ENCODE results near the gene CUTA. TPM values are rescaled to one million over a fixed set of nuclear protein-coding genes. Genes with fewer than 3 reads are reported as not detected.

Gene CUTA
- total RNA-seq, 1 donor from 2014 or later: 319 TPM

DNA sequence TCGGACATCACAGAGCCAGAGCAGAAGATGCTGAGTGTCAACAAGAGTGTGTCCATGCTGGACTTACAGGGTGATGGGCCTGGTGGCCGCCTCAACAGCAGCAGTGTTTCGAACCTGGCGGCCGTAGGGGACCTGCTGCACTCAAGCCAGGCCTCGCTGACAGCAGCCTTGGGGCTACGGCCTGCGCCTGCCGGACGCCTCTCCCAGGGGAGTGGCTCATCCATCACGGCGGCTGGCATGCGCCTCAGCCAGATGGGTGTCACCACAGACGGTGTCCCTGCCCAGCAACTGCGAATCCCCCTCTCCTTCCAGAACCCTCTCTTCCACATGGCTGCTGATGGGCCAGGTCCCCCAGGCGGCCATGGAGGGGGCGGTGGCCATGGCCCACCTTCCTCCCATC is 25.1 kb upstream of the CUTA start:
- H3K27ac Mint-ChIP-seq (ENCODE audit: unreplicated experiment): no peak overlapping the region
- DNase-seq (ENCODE audit: low read depth, low spot score): no peak
- H3K9me3 Mint-ChIP-seq: no peaks in the 10 kb centered on the region
- no peaks in the 10 kb centered on the region for H3K4me1 Mint-ChIP-seq
- no peak overlapping the region for H3K4me3 Mint-ChIP-seq
- TF ChIP-seq, protein P1, sequence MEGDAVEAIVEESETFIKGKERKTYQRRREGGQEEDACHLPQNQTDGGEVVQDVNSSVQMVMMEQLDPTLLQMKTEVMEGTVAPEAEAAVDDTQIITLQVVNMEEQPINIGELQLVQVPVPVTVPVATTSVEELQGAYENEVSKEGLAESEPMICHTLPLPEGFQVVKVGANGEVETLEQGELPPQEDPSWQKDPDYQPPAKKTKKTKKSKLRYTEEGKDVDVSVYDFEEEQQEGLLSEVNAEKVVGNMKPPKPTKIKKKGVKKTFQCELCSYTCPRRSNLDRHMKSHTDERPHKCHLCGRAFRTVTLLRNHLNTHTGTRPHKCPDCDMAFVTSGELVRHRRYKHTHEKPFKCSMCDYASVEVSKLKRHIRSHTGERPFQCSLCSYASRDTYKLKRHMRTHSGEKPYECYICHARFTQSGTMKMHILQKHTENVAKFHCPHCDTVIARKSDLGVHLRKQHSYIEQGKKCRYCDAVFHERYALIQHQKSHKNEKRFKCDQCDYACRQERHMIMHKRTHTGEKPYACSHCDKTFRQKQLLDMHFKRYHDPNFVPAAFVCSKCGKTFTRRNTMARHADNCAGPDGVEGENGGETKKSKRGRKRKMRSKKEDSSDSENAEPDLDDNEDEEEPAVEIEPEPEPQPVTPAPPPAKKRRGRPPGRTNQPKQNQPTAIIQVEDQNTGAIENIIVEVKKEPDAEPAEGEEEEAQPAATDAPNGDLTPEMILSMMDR (conservative IDR thresholded peaks at IDR 0.05): no peak
- no peaks in the 10 kb centered on the region for H3K27me3 Mint-ChIP-seq (ENCODE audit: low read depth)
- H3K36me3 Mint-ChIP-seq (ENCODE audit: low read depth): peaks cover 11% of the 10 kb centered on the region

DNA sequence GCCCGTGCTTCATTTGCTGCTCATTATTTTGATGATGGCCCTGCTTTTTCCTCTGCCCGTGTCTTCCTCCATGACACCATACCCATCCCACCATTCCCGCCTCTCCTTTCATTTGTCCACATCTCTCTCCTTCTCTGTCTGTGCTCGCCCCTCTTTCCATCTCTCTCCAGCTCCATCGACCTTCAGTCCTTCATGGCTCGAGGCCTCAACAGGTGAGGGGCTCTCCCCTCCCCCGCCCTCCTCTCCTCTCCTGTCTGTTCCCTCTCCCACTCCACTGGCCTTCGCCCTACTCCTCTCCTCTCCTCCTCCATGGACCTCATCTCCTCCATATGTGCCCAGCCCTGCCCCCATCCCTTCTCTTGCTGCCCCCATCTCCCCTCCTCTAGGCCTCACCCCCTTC is 24.4 kb upstream of the CUTA start:
- TF ChIP-seq, protein P1 (conservative IDR thresholded peaks at IDR 0.05): no peak
- no peaks in the 10 kb centered on the region for H3K27me3 Mint-ChIP-seq (ENCODE audit: low read depth)
- no peaks in the 10 kb centered on the region for H3K9me3 Mint-ChIP-seq
- DNase-seq (ENCODE audit: low read depth, low spot score): no peak
- no peak overlapping the region for H3K4me3 Mint-ChIP-seq
- H3K36me3 Mint-ChIP-seq (ENCODE audit: low read depth): peaks cover 11% of the 10 kb centered on the region
- H3K27ac Mint-ChIP-seq (ENCODE audit: unreplicated experiment): no peak overlapping the region
- H3K4me1 Mint-ChIP-seq: no peaks in the 10 kb centered on the region

DNA sequence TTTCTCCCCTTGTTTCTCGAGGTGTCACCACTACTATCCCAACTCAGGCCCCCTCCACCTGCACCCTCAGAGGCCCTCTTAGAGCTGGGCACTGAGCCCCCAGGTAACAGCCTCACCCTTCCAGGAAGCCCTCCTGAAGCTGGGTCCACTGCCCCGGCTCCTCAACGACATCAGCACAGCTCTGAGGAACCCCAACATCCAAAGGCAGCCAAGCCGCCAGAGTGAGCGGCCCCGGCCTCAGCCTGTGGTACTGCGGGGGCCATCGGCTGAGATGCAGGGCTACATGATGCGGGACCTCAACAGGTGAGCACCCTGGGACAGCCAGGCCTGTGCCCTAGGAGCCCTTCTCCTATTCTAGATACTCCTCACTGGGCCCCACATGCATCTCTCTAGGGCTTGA is 23.6 kb upstream of the CUTA start:
- DNase-seq (ENCODE audit: low read depth, low spot score): no peak
- H3K9me3 Mint-ChIP-seq: no peaks in the 10 kb centered on the region
- no peak overlapping the region for H3K4me3 Mint-ChIP-seq
- H3K4me1 Mint-ChIP-seq: no peaks in the 10 kb centered on the region
- H3K36me3 Mint-ChIP-seq (ENCODE audit: low read depth): peaks cover 11% of the 10 kb centered on the region
- no peaks in the 10 kb centered on the region for H3K27me3 Mint-ChIP-seq (ENCODE audit: low read depth)
- no peak overlapping the region for H3K27ac Mint-ChIP-seq (ENCODE audit: unreplicated experiment)
- TF ChIP-seq, protein P1 (conservative IDR thresholded peaks at IDR 0.05): no peak

DNA sequence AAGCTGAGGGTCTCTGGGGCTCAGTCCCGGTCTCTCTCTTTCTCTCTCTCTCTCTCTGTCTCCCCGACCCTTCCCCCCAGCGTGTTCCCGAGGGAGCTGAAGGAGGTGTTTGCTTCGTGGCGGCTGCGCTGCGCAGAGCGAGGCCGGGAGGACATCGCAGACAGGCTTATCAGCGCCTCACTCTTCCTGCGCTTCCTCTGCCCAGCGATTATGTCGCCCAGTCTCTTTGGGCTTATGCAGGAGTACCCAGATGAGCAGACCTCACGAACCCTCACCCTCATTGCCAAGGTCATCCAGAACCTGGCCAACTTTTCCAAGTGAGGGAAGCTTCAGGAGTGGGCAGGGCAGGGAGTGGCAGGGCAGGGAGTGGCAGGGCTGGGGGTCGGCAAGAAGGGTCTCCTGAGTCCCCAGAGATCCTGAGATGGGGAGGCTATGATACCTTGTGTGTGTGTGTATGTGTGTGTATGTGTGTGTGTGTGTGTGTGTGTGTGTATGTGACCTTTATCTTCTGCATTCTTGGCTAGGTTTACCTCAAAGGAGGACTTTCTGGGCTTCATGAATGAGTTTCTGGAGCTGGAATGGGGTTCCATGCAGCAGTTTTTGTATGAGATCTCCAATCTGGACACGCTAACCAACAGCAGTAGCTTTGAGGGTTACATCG is 22.9 kb upstream of the CUTA start:
- Mint-ChIP-seq H3K4me1 (no peaks in the 10 kb centered on the region), H3K4me3 (no peak overlapping the region), H3K27ac (ENCODE audit: unreplicated experiment) (peak overlapping the region; percentile 57), H3K9me3 (no peaks in the 10 kb centered on the region), H3K27me3 (ENCODE audit: low read depth) (no peaks in the 10 kb centered on the region), H3K36me3 (ENCODE audit: low read depth) (peaks cover 7% of the 10 kb centered on the region)
- TF ChIP-seq, protein P1 (conservative IDR thresholded peaks at IDR 0.05): no peak
- no peak for DNase-seq (ENCODE audit: low read depth, low spot score)

DNA sequence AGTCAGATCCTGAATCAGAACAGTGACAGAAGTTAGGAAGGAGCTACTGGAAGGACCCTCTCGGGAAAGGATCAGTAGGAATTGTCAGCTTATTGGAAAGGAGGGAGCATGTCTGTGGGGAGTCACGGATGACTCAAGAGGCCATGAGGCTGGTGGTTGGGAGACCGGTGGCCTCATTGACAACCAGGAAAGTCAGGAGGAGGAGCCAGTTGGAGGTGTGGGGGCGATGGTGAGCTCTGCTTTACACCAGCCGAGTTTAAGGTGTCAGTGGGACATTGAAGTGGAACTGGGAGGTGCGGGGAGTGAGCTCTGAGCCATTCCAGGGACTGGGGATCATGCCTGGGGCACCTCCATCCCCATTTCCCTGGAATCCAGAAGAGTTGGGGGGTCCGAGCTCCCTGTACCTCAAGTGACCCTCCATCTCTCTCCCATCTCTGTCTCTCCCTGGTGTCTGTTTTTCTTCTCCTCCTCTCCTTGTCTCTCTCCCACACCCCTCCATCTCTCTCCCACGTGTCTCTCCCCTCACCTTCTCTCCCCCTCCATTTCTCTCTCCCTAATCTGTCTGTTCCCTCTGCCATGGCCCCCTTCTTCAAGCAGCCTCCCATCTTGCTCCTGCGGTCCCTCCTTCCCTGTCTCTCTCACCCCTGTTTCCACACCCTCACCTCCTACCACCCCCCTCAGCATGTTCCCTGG is 22.2 kb upstream of the CUTA start:
- Mint-ChIP-seq H3K4me1 (no peaks in the 10 kb centered on the region), H3K27ac (ENCODE audit: unreplicated experiment) (peak overlapping the region; percentile 57), H3K9me3 (no peaks in the 10 kb centered on the region), H3K36me3 (ENCODE audit: low read depth) (peaks cover 7% of the 10 kb centered on the region), H3K4me3 (peak overlapping the region; percentile 26), H3K27me3 (ENCODE audit: low read depth) (no peaks in the 10 kb centered on the region)
- DNase-seq (ENCODE audit: low read depth, low spot score): no peak
- TF ChIP-seq, protein P1 (conservative IDR thresholded peaks at IDR 0.05): no peak

Measured in neural crest cell (in vitro differentiated cells).